ENCODE measurements around the gene EGLN2. TPM values are rescaled to one million over a fixed set of nuclear protein-coding genes. Genes with fewer than 3 reads are reported as not detected.
"Not testable (repeated sequence)": the region's sequence is repeated elsewhere in the genome, so short reads cannot be mapped to it uniquely, and the experiment has no call there.

EGLN2 gene
- total RNA-seq, 1 donor from 2014 or later, result 147 TPM

DNA sequence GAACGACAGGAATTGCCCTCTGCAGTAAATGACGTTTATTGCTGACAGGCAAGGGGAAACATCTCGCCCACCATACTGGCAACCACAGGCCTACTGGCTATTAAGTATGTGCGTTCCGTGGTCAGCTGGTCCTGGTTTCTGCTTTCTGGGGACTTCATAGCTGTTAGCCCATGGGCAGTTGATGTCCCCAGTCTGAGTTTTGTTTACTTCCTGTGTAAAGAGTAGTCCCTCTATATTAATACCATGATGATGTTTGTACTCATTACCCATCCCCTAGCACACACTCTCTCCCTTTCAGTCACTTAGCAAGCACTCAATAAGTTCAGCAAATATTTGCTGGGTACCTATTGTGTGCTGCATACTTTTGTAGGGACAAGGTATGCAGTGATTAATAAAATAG, 30.1 kb upstream of the EGLN2 start:
- no peak overlapping the region for H3K27ac Mint-ChIP-seq
- DNase-seq (no peak), ATAC-seq (ENCODE audit: low read depth) (no peak)
- peaks cover 9% of the 10 kb centered on the region for H3K4me1 Mint-ChIP-seq
- H3K9me3 Mint-ChIP-seq, result peaks cover 4% of the 10 kb centered on the region
- POLR2A ChIA-PET, result interaction anchor here (2.4 kb wide), 1 partner anchor 9 kb away, joined by 19 read pairs; the partner anchor contains the start of gene RAB4B
- CTCF ChIA-PET, result no interaction called here
- no peak overlapping the region for H3K4me3 Mint-ChIP-seq
- intact Hi-C loops (cut with micrococcal nuclease), result no loop called here
- no peaks in the 10 kb centered on the region for H3K27me3 Mint-ChIP-seq
- peaks cover 60% of the 10 kb centered on the region for H3K36me3 Mint-ChIP-seq (ENCODE audit: low read depth)
- no peak for TF ChIP-seq CTCF (IDR thresholded peaks at IDR 0.05)

DNA sequence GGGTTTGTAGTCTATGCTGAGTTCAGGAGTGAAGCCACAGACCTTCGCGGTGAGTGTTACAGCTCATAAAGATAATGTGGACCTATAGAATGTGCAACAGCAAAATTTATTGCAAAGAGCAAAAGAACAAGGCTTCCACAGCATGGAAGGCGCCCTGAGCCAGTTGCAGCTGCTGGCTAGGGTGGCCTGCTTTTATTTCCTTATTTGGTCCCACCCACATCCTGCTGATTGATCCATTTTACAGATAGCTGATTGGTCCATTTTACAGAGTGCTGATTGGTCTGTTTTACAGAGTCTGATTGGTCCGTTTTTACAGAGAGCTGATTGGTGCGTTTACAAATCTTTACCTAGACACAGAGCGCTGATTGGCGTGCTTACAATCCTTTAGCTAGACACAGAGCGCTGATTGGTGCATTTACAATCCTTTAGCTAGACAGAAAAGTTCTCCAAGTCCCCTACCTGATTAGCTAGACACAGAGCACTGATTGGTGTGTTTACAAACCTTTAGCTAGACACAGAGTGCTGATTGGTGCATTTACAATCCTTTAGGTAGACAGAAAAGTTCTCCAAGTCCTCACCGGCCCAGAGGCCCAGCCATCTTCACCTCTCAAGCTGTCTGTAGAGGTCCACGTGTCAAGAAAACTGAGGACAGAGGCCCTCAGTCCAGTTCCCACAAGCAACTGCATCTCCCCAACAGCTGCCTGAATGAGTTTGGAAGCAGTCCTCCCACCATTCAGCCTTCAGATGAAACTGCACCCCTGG, 27.7 kb upstream of the EGLN2 start:
- Mint-ChIP-seq H3K36me3 (ENCODE audit: low read depth) (peaks cover 37% of the 10 kb centered on the region), H3K4me1 (peaks cover 31% of the 10 kb centered on the region), H3K27ac (peak overlapping the region; percentile 32)
- H3K27me3 Mint-ChIP-seq; CTCF ChIA-PET; DNase-seq; H3K9me3 Mint-ChIP-seq; H3K4me3 Mint-ChIP-seq; ATAC-seq (ENCODE audit: low read depth): not testable (repeated sequence)
- intact Hi-C loops (cut with micrococcal nuclease), result loop anchor here (10.0 kb wide), 2 partner anchors 486 to 1184 kb away; partner anchors contain the start of genes AKT2 and RABAC1
- POLR2A ChIA-PET, result interaction anchor here (0.7 to 2.9 kb wide), 5 partner anchors 13 to 29 kb away, joined by 3 to 11 read pairs (median 3); partner anchors contain the start of genes ACTMAP and SNRPA

DNA sequence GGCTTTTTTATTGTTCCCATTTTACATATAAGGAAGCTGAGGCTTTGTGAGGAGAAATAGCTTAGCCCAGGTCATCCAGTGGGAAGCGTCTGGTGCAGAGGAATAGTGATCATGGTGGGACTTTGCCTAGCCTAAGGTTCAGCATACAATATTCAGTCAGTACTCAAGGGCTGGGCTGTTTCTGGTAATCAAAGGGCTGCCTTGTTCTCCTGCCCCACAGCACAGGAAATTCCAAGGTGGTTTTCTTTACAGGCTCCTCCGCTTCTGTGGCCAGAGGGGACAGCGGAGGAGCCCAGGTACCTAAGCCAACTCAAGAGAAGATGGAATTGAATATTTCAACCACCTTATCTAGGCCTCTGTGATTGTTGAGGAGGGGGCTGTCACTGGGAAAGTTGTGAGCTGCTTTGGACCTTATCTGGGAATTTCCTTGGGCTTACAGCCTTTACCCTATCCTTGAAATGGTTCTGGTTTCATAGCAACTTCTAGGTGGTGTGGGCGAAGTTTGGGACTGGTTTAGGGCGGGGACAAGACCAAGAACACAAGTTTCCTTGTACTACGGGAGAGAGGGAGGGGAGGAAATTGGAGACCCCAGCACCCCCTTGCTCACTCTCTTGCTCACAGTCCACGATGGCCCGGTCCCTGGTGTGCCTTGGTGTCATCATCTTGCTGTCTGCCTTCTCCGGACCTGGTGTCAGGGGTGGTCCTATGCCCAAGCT, 23.9 kb upstream of the EGLN2 start, which contains the start of gene MIA:
MIA (plus strand) TSS at position 606 of the 716 bp plus-strand sequence; CDS start at position 628, 22 bp downstream.
- H3K27ac Mint-ChIP-seq, result peak within 1 kb of the TSS; percentile 53
- no peak for ATAC-seq (ENCODE audit: low read depth)
- no peak for DNase-seq
- intact Hi-C loops (cut with micrococcal nuclease), result loop anchor here (5.0 to 10.0 kb wide), 3 partner anchors 373 to 1180 kb away; partner anchors contain the start of genes AKT2 and RABAC1
- no peak for TF ChIP-seq CTCF (IDR thresholded peaks at IDR 0.05)
- peaks cover 62% of the 10 kb centered on the region for H3K4me1 Mint-ChIP-seq
- CTCF ChIA-PET, result no interaction called here
- POLR2A ChIA-PET, result interaction anchor here (0.6 to 6.7 kb wide), 3 partner anchors 22 to 59 kb away, joined by 4 to 351 read pairs (median 287); partner anchors contain the start of genes ACTMAP, EGLN2 and SNRPA
- H3K27me3 Mint-ChIP-seq, result no peaks in the 10 kb centered on the region
- H3K36me3 Mint-ChIP-seq (ENCODE audit: low read depth), result peaks cover 35% of the 10 kb centered on the region
- H3K4me3 Mint-ChIP-seq, result peak within 1 kb of the TSS; percentile 44
- peaks cover 4% of the 10 kb centered on the region for H3K9me3 Mint-ChIP-seq

DNA sequence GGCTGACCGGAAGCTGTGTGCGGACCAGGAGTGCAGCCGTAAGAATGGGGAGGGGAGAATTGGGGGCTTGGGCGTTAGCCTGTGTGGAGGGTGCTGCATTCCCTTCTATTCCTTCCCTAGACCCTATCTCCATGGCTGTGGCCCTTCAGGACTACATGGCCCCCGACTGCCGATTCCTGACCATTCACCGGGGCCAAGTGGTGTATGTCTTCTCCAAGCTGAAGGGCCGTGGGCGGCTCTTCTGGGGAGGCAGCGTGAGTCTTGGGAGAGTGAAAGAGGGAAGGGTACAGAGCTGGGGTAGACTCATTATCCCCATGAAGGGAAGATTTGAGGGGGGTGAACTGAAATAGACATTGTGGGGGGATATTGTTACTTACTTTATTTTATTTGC, 23.4 kb upstream of the EGLN2 start:
- no peak for TF ChIP-seq CTCF (IDR thresholded peaks at IDR 0.05)
- Mint-ChIP-seq H3K4me3 (peak overlapping the region; percentile 44), H3K9me3 (peaks cover 4% of the 10 kb centered on the region), H3K36me3 (ENCODE audit: low read depth) (peaks cover 37% of the 10 kb centered on the region), H3K27me3 (no peaks in the 10 kb centered on the region), H3K4me1 (peaks cover 67% of the 10 kb centered on the region), H3K27ac (peak overlapping the region; percentile 30)
- no peak for DNase-seq
- no peak for ATAC-seq (ENCODE audit: low read depth)
- CTCF ChIA-PET, result interaction anchor here (4.1 kb wide), 1 partner anchor 31 kb away, joined by 23 read pairs; no protein-coding TSS in a partner anchor
- POLR2A ChIA-PET, result interaction anchor here (3.5 to 6.7 kb wide), 3 partner anchors 23 to 488 kb away, joined by 37 to 351 read pairs (median 287); partner anchors contain the start of genes ACTMAP, EGLN2, HNRNPUL1 and SNRPA
- intact Hi-C loops (cut with micrococcal nuclease), result loop anchor here (2.0 to 10.0 kb wide), 4 partner anchors 171 to 1179 kb away; partner anchors contain the start of genes AKT2 and RABAC1

DNA sequence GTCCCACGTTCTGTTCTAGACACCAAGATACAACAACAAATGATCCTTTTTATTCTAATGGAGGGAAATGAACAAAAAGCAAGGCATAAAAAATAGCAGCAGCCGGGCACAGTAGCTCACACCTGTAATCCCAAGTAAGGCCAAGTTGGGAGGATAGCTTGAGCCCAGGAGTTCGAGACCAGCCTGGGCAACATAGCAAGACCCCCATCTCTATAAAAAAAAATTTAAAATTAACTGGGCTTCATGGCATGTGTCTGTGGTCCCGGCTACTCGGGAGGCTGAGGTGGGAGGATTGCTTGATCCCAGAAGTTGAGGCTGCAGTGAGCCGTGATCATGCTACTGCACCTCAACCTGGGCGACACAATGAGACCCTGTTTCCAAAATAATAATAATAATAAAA, 22.6 kb upstream of the EGLN2 start:
- intact Hi-C loops (cut with micrococcal nuclease), result loop anchor here (2.0 to 10.0 kb wide), 4 partner anchors 172 to 1178 kb away; partner anchors contain the start of genes AKT2 and RABAC1
- no peaks in the 10 kb centered on the region for H3K27me3 Mint-ChIP-seq
- no peak for ATAC-seq (ENCODE audit: low read depth)
- no peak for DNase-seq
- no peak for TF ChIP-seq CTCF (IDR thresholded peaks at IDR 0.05)
- peaks cover 34% of the 10 kb centered on the region for H3K36me3 Mint-ChIP-seq (ENCODE audit: low read depth)
- peak overlapping the region; percentile 99 for H3K27ac Mint-ChIP-seq
- H3K9me3 Mint-ChIP-seq, result no peaks in the 10 kb centered on the region
- H3K4me3 Mint-ChIP-seq, result peak overlapping the region; percentile 15
- CTCF ChIA-PET, result interaction anchor here (3.8 to 4.1 kb wide), 2 partner anchors 24 to 31 kb away, joined by 23 to 25 read pairs; partner anchors contain the start of genes ACTMAP and SNRPA
- POLR2A ChIA-PET, result interaction anchor here (0.7 to 6.7 kb wide), 9 partner anchors 8 to 1360 kb away, joined by 3 to 351 read pairs (median 50); partner anchors contain the start of genes ACTMAP, COQ8B, EGLN2 and HNRNPUL1
- H3K4me1 Mint-ChIP-seq, result peaks cover 68% of the 10 kb centered on the region
